RWPE1 (cell line): Measurements from ENCODE around the gene MRAS.

ENCODE experiments used
- CTCF ChIA-PET: fragments of 350-600 bp; sonication (Branson Sonifier 250); formaldehyde crosslinking; extraction: SDS; loops from one replicate; lab custom pipeline; 2021; lab: Yijun Ruan, JAX
- POLR2A ChIA-PET: fragments of 400-600 bp; formaldehyde crosslinking; extraction: SDS; loops from one replicate; lab custom pipeline; 2020; ENCODE audit warnings: antibody characterized with exemption; ENCODE audit not compliant: low non-redundant PET; lab: Yijun Ruan, JAX
- DNase-seq: peaks from one replicate; pipeline ENCODE4 v3.0.0; 2012; ENCODE audit warnings: low spot score
- H3K27ac ChIP-seq: fragments of 450-650 bp; 2 replicates; pipeline ENCODE4 v1.5.1; 2017
- TF ChIP-seq, protein P1 (sequence below): fragments of 450-650 bp; conservative IDR thresholded peaks from 2 replicates; pipeline ENCODE4 v1.5.1; 2017; ENCODE audit warnings: low read depth, mild to moderate bottlenecking

Gene MRAS

GRCh38 chr3:138400651-138401070 is 52.3 kb downstream of the MRAS start:
- TF ChIP-seq, protein P1, sequence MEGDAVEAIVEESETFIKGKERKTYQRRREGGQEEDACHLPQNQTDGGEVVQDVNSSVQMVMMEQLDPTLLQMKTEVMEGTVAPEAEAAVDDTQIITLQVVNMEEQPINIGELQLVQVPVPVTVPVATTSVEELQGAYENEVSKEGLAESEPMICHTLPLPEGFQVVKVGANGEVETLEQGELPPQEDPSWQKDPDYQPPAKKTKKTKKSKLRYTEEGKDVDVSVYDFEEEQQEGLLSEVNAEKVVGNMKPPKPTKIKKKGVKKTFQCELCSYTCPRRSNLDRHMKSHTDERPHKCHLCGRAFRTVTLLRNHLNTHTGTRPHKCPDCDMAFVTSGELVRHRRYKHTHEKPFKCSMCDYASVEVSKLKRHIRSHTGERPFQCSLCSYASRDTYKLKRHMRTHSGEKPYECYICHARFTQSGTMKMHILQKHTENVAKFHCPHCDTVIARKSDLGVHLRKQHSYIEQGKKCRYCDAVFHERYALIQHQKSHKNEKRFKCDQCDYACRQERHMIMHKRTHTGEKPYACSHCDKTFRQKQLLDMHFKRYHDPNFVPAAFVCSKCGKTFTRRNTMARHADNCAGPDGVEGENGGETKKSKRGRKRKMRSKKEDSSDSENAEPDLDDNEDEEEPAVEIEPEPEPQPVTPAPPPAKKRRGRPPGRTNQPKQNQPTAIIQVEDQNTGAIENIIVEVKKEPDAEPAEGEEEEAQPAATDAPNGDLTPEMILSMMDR: no peak
- POLR2A ChIA-PET: no interaction called here
- CTCF ChIA-PET: interaction anchor here (0.6 to 1.0 kb wide), 3 partner anchors 95 to 523 kb away, joined by 3 to 5 read pairs (median 3); no protein-coding TSS in a partner anchor
- no peak overlapping the region for H3K27ac ChIP-seq
- no peak for DNase-seq

GRCh38 chr3:138401834-138402233 is 53.5 kb downstream of the MRAS start:
- DNase-seq: no peak
- ChIA-PET CTCF (interaction anchor here (0.8 to 1.0 kb wide), 2 partner anchors 16 to 94 kb away, joined by 3 read pairs; no protein-coding TSS in a partner anchor), POLR2A (no interaction called here)
- TF ChIP-seq, protein P1: no peak
- no peak overlapping the region for H3K27ac ChIP-seq

DNA sequence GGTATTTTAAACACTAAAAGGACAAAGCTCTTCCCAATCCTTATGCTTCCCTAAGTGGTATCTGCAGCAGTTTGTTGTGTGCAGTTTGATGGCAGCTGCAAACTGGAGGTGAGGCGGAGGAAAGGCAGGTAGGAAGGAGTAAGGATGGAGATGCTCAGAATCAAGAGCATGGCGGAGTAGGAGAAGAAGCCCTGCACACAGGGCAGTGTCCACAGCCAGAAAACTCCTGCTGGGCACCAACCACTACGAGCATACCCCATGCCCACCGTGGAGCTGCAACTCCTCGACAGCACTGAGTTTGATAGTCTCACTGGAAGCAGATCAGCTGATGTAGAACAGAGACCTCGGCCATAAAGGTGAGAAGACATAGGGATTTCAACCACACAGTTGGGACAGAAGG is 55.7 kb downstream of the MRAS start:
- ChIA-PET POLR2A (no interaction called here), CTCF (no interaction called here)
- TF ChIP-seq, protein P1: no peak
- no peak overlapping the region for H3K27ac ChIP-seq
- DNase-seq: no peak

- no peak for DNase-seq
- H3K27ac ChIP-seq: no peak overlapping the region
- ChIA-PET CTCF (no interaction called here), POLR2A (interaction anchor here (0.5 kb wide), 1 partner anchor 203 kb away, joined by 3 read pairs; no protein-coding TSS in a partner anchor)
- TF ChIP-seq, protein P1: no peak
These were observed 56.6 kb downstream of the MRAS start for GRCh38 chr3:138405001-138405400.

DNA sequence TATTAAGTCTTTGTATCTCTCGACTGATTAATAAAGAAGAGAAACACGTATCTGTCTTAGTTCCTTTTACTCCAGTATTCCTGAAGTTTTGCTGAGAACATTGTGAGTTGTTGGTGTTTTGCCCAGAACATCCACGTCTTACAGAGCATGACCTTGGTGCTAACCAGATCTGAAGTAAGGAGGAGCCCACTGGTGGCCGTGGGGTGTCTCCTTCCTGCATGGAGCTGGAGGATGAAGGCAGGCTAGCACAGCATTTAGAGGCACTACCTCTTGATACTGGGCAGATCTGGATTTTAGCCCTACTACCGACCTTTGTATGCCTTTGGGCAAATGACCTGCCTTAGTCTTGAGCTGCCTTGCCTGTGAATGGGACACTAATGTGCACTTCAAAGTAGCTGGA is 57.1 kb downstream of the MRAS start:
- POLR2A ChIA-PET: no interaction called here
- CTCF ChIA-PET: interaction anchor here (0.6 kb wide), 1 partner anchor 10 kb away, joined by 3 read pairs; no protein-coding TSS in a partner anchor
- TF ChIP-seq, protein P1: no peak
- DNase-seq: no peak
- H3K27ac ChIP-seq: no peak overlapping the region

DNA sequence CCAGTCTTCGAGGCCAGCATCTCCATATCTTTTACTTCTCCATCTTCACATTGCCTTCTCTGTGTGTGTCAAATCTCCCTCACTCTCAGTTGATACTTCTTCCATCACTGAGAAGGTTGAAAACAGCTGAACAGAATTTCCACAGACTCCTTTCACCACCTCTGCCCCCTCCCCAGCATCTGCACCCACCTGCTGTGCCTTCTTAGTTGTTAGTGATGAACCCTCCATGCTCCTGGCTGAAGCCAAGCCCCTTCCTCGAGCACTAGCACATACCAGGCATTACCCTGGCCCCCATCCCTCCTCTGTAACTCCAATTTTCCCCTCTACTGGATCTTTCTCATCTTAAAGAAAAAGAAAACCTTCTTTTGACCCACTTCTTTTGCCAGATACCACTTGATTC is 58.2 kb downstream of the MRAS start:
- CTCF ChIA-PET: no interaction called here
- DNase-seq: no peak
- TF ChIP-seq, protein P1: no peak
- POLR2A ChIA-PET: no interaction called here
- no peak overlapping the region for H3K27ac ChIP-seq
